HG03135 (cell line): ENCODE data around the gene TMBIM1.
"Not testable (repeated sequence)": the region's sequence is repeated elsewhere in the genome, so short reads cannot be mapped to it uniquely, and the experiment has no call there.

Experiments
- ATAC-seq: cut with Tn5 transposase; IDR thresholded peaks from one replicate; pipeline ENCODE4 v1.9.1; 2021; ENCODE audit warnings: mild to moderate bottlenecking, moderate library complexity; ENCODE audit not compliant: unreplicated experiment

TMBIM1 gene

DNA sequence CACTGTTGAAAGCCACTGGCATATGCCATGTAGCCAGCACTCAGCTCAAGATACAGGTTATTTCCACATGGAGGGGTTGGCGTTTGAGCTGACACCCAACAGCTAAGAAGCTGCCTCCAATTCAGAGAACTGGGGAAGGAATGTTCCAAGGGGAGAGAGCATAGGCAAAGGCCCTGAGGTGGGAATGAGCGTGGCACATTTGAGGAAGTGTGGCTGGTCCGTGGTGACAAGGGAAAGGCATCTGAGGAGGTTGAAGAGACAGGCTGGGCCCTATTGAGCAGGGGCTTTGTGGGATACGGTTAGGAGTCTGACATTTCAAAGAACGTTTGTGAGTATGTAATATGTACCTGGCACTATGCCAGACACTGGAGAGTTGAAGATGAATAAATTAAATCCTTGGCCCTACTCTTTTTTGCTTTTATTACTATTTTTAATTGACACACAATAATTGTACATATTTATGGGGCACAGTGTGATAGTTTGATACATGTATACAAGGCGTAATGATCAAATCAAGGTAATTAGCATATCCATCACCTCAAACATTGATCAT is 27.6 kb upstream of the TMBIM1 start:
- ATAC-seq = no peak

DNA sequence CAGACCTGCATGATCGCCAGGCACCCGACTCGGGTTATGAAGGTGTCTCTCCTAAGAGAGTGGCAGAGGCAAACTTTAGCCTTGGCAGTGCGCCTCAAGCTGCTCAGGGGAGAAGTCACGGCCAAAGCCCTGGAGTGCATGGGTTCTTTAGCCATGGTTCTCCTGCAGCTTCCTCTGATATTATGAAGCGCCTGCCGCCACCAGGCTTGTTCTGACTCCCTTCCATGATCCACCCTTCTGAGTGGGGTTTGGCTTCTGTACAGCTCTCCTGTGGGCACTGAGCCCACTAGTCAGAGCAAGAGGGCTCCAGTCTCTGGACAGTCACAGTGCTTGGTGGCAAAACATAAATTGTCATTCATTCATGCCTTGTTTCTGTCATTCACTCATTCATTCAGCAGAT is 25.9 kb upstream of the TMBIM1 start:
- no peak for ATAC-seq

DNA sequence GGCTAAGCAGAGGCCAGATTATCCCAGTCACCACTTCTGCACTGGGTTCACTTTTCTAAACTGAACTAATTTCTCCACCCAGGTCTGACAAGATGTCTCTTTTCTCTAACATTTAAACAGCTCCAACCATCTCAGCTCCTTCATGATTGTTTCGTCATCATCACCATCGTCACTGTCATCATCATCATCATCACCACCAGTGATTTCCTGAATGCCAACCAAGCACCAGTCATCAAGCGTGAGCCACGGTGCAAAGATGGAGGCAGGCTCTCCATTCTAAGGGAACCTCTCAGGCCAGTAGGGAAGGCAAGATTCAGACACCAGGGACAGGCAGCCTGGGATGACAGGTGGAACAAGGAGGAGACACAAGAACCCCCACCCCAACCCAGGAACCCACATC is 25.5 kb upstream of the TMBIM1 start:
- no peak for ATAC-seq

DNA sequence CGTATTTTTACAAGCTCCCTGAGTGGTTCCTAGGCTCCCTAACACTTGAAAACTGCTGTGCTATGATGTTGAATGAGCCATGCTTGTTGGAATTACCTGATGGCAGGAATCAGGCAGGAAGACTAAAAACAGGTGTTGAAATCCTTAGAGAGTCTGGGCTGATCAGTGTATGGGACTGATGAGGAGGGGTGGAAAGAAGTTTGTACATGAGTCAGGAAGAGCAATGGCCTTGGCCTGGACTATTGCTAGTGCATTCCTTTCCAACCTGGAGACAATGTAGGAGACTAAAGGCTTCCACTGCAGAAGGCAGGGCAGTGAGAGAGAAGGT is 25.0 kb upstream of the TMBIM1 start:
- ATAC-seq = no peak

DNA sequence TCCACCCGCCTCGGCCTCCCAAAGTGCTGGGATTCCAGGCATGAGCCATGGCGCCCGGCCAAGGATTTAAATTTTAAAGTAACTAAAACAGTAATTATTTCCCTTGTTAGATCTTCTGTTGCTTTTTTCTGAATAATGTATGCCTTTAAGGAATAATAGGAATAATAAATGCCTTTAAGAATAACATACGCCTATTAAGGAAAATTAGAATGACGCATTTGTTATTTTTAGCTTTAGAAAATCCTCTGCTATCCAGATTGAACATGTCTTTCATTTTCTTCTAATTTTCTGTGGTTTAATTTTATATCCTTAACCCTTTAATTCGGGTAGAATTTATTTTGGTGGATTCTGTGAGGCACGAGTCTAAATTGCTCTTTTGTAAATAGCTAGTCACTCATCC is 23.1 kb upstream of the TMBIM1 start:
- no peak for ATAC-seq

DNA sequence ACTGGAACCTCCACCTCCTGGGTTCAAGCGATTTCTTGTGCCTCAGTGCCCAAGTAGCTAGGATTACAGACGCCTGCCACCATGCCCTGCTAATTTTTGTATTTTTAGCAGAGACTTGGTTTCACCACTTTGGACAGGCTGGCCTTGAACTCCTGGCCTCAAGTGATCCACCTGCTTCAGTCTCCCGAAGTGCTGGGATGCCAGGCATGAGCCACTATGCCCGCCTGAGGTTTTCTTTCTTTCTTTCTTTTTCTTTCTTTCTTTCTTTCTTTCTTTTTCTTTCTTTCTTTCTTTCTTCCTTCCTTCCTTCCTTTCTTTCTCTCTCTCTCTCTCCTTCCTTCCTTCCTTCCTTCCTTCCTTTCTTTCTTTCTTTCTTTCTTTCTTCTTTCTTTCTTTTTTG is 22.5 kb upstream of the TMBIM1 start:
- not testable (repeated sequence) for ATAC-seq

DNA sequence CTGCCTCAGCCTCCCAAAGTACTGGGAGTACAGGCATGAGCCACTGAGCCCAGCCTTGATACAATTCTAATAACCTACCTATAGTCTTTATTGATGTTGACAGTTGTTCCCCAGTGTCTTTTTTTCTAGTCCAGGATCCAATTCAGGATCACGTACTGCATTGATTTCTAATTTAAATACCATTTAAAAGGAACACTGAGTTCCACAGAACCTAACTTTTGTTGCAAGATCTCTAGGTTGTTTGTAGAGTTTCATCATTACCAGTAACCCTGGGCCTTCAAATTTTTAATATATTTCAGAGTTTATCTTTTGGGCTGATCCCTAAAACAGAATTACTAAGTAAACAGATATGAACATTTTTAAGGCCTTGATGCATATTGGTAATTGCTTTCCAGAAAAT is 21.1 kb upstream of the TMBIM1 start:
- no peak for ATAC-seq

DNA sequence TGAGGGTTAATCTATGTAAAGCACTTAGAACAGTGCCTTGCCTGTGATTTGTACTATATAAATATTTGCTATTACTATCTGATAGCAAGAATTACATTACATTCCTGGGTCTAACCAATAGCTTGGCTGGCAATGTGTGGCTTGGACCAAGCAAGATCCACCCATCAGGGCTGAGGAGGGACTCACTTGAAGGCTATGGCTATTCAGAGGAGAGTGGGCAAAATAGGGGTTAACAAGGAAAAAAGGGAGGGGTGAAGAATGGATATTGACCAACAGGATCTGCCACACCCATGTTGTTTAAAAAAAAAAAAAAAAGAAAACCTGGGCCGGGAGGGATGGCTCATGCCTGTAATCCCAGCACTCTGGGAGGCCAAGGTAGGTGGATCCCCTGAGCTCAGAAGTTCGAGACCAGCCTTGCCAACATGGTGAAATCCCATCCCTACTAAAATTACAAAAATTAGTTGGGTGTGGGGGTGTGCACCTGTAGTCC is 20.0 kb upstream of the TMBIM1 start:
- no peak for ATAC-seq

DNA sequence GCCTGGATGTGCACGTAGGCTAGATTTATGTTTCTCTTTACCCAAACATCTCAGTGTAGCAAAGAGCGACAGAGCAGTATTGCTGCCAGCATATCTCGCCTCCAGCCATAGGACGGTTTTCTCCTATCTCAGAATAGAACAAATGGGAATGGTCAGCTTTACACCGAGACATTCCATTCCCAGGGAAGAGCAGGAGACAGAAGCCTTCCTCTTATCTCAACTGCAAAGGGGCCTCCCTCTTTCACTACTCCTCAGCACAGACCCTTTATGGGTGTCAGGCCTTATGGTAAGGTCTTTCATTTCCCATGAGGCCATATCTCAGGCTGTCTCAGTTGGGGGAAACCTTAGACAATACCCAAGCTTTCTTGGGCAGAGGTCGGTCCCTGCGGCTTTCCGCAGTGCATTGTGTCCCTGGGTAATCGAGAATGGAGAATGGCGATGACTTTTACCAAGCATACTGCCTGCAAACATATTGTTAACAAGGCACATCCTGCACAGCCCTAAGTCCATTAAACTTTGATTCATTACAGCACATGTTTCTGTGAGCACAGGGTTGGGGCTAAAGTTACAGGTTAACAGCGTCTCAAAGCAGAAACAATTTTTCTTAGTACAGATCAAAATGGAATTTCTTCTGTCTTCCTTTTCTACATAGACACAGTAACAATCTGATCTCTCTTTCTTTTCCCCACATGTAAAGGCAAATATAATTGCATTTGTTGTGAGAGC is 19.4 kb upstream of the TMBIM1 start:
- ATAC-seq = not testable (repeated sequence)

DNA sequence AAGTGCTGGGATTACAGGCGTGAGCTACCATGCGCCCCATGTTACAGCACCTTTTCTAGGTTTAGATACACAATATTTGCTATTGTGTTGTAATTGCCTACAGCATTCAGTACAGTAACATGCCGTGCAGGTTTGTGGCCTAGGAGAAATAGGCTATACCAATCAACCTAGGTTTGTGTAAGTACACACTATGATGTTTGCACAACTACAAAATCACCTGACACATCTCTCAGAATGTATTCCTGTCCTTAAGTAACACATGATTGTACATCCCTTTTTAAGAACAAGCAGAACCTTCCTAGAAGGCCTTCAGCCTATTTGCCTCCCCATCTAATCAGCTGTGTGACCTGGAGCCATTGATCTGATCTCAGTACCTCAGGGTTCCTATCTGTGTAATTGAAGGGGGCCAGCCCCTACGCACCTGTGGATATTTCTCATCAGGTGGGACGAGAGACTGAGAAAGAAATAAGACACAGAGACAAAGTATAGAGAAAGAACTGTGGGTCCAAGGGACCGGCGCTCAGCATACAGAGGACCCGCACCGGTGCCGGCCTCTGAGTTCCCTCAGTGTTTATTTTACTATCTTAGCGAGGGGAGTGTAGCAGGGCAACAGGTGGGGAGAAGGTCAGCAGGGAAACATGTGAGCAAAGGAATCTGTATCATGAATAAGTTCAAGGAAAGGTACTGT is 18.7 kb upstream of the TMBIM1 start:
- no peak for ATAC-seq

DNA sequence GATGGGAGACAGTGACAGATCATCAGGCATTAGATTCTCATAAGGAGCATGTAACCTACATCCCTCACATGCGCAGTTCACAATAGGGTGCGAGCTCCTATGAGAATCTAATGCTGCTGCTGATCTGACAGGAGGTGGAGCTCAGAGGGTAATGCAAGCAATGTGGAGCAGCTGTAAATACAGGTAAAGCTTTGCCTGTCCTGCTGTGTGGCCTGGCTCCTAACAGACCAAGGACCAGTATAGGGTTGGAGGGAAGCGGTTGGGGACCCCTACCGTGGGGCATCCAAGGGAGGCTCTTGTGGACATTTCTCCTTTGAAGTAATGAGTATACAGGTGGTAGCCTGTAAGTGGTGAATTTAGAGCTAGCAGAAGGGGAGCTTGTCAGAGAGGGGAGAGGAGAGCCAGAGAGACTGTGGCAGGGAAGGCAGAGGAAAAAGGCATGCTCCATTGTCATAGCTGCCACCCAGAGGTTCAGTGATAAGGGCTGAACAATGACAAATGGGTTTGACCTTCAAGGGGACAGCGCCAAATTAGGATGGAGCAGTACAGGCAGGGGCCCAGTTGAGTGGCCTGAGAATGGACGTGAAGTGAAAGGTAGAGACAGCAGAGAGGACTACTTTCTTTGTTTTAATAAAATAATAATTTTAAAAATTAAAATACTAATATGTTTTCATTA is 15.2 kb upstream of the TMBIM1 start:
- no peak for ATAC-seq

DNA sequence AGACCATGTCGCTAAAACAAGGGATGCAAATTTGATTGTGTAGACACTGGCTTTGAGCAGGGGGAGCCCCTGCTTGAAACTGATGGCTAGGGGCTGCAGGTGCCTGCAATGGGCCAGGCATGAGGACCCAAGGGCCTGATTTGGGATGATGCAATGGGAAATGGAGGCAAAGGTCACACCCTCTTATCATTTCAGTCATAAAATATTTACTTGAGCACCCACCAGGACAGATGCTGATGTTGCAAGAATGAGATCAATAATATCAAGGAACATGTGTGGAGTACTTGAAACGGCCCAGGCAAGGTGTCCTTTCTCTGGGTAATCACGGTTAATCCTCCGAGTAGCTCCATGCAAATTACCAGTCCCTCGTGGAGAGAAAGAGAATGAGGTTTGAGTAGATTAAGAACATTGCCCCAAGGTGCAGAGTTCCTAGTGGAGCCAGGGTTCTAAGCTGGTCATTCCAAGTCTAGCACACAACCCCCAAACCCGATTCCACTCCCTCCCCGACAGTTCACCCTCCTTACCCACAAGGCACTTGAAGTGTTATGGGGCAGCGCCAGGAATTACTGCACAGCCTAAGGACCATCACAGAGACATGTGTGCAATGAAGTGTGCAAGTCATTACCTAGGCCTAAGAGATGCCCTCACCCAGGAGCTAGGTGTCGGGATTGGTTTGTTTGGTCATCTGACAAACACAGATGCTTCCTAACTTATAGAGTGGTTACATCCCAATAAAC is 14.0 kb upstream of the TMBIM1 start:
- ATAC-seq = no peak

DNA sequence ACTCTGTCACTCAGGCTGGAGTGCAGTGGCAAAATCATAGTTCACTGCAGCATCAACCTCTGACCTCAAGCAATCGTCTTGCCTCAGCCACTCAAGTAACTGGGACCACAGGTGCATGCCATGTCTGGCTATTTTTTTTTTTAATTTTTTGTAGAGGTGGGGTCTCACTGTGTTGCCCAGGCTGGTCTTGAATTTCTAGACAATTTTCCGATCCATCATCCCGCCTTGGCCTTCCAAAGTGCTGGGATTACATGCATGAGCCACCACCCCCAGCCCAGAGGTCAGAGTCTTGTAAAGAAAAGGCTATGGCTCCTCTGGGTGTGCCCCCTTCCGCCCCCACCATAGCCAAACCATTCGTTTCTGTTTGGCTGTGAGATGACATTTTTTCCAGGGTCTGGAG is 13.1 kb upstream of the TMBIM1 start:
- no peak for ATAC-seq

DNA sequence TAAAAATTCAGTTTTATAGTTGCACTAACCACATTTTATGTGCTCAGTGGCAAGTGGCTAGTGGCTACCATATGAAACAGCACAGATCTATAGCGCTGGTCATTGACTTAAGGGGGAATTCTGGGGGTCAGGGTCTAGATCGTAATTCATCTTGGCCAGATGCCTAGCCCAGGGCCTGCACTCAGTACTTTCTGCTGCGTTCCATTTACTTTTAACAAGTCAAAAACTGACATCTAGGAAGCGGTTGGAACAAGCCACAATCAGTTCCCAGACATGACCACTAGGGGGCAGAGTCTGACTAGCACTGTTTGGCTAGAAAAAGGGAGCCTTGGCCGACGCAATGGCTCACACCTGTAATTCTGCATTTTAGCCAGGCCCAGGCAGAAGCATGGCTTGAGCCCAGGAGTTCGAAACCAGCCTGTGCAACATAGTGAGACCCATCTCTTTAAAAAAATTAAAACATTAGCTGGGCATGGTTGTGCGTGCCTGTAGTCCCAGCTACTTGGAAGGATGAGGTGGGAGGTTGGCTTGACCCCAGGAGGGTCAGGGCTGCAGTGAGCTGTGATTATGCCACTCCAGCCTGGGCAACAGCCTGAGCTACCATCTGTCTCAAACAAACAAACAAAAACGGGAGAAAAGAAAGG is 9.0 kb upstream of the TMBIM1 start:
- ATAC-seq = peak; percentile 85

DNA sequence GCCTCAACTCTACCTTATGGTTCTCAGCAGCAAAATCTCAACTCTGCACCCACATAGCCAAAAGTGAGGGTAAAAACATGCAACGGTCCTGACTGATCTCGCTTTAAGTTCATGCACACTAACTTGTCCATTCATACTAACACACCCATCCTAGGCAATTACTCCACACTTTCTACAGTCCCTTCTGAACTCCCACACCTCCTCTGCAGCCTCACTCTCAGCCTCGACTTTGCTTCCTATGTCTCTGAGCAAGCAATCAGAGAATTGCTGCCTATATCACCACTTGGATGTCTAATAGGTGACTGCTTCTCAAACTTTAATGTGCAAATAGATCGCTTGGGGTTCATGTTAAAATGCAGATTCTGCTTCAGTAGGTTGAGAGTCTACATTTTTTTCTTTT is 7.8 kb upstream of the TMBIM1 start:
- no peak for ATAC-seq

DNA sequence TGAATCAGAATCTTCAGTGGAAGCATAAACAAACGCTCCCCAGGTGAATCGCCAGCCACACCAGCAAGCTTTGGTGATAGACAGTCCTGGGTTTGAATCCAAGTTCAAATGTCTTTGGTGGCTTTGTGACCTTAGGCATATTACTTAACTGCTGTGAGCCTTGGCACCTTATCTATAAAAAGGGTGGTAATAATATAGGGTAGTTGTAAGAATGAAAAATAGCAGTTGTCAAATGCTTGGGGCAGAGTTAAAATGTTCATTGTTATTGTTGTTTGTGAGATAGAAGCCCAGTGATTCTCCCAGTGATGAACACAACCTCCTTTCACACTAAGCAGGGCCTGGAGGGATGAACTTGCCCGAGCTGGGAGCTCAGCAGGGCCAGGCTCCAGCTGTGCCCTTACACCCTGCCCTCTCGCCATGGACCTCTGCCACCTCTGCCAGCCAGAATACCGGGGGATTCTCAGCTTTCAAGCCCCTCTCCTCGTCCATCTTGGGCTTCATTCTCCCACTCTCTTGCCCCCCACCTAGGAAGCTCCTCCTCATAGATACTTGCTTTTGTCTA is 6.1 kb upstream of the TMBIM1 start:
- no peak for ATAC-seq

DNA sequence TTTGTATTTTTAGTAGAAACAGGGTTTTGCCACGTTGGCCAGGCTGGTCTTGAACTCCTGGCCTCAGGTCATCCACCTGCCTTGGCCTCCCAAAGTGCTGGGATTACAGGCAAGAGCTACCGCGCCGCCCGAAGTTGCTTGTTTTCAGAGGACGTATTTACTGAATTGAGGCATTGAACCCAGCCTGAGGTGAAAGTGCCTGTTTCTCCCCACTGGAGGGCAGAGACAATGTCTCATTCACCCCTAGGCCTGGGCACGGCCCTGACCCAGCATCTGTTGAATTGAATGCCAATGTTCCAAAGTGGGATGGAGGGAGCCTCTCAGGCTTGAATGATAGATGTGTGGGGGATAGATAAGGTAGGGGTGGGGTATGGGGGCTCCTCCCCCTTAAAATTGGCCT is 4.5 kb upstream of the TMBIM1 start:
- no peak for ATAC-seq

DNA sequence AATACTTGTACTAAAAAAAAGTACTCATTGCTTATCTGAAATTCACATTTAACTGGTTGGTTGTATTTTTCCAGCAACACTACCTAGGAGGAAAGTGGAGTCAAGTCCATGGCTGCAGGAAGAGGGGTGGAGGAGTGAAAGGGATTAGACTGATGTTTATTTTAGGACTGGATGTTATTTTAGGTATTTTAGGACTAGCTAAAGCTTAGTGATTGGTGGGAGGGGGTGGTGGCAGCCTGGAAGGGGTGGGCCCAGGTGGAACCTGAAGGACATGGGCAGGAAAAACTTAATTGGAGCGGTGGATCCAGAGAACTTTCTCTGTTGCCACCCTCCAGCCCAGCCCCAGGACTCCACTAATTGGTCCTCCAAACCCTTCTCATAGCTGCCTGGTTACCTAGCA is 3.9 kb upstream of the TMBIM1 start:
- ATAC-seq = no peak

DNA sequence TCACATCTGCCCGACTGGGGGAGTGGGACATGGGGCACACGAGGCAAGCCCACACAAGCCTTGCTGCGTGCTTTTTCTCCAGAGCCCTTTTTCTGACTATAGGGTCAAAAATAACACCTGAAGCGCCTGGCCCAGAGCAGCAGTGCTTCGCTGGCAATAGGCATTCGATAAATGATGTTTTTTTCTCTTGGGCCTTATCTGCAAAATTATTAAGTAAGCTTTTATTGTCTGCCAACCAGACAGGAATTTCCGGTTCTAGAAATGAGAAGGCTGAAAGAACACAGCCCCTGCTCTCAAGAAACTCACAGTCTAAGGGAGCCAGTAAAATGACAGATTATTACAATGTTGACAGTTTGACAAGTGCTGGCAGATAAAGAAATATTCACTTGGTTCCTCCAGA is 2.7 kb upstream of the TMBIM1 start:
- no peak for ATAC-seq

DNA sequence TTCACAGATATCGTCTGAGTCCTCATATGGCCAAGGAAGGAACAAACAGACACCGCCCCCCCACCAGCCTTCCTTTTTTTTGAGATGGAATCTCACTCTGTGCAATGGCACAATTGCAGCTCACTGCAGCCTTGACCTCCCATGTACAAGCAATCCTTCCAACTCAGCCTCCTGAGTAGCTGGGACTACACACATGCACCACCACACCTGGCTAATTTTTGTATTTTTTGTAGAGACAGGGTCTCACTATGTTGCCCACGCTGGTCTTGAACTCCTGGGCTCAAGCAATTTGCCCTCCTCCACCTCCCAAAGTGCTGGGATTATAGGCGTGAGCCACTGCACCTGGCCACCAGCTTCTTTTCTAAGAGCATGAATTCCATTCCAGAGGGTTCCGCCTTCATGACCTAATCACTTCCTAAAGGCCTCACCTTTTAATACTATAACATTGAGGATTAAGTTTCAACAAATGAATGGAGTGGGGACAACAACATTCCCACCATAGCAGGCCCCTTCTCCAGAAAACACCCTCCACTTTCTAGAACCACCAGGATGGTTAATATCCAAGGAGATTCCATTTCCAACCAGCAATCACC is 2.2 kb upstream of the TMBIM1 start:
- no peak for ATAC-seq
